Endothelial cell of umbilical vein (primary cell): ENCODE results near the gene GAS2L2. TPM values are rescaled to one million over a fixed set of nuclear protein-coding genes. Genes with fewer than 3 reads are reported as not detected.

Source experiments
- BruUV-seq: library from RNA; stranded (reverse); fragments of 400-500 nt; replicated peaks from 2 replicates; lab custom pipeline; 2021; lab: Mats Ljungman, UMichigan
- CTCF ChIA-PET: fragments of 300-600, 350-600 bp; sonication (Branson Sonifier 250); formaldehyde crosslinking; loops from one replicate; lab custom pipeline; 2021; ENCODE audit warnings: antibody characterized with exemption, inconsistent platforms; lab: Charles Lee
- POLR2A ChIA-PET: fragments of 300-600, 350-600 bp; sonication (Branson Sonifier 250); formaldehyde crosslinking; loops from one replicate; lab custom pipeline; 2021; ENCODE audit warnings: antibody characterized with exemption, inconsistent platforms; lab: Charles Lee
- DNase-seq: peaks from one replicate; pipeline ENCODE4 v3.0.0-alpha.2; 2011; ENCODE audit warnings: low read depth, low spot score
- FAIRE-seq: peaks from 2 replicates; lab custom pipeline; 2011; peaks lifted over from hg19 to GRCh38; lab: Jason Lieb, UNC
- H2AFZ ChIP-seq: 2 replicates; pipeline ENCODE4 v1.6.0; 2012; ENCODE audit warnings: low read depth, low read length, control low read depth, inconsistent platforms
- H3K27ac ChIP-seq: 2 replicates; pipeline ENCODE4 v1.5.1; 2011; ENCODE audit warnings: low read depth, mild to moderate bottlenecking, control low read depth, low read length, moderate library complexity; ENCODE audit not compliant: insufficient read depth
- H3K27me3 ChIP-seq, 2 experiments: 2 replicates each; pipeline versions ENCODE4 v1.6.0 to v1.6.1; 2011; ENCODE audit warnings: low read length in 2 of 2, mixed read lengths in 1 of 2; ENCODE audit not compliant: control insufficient read depth in 2 of 2, insufficient read depth in 2 of 2
- H3K36me3 ChIP-seq, 2 experiments: 2 replicates in 1 of 2; 3 replicates in 1 of 2; pipeline ENCODE4 v1.5.1; 2011; ENCODE audit warnings: low read length in 2 of 2, mild to moderate bottlenecking in 1 of 2, moderate library complexity in 1 of 2; ENCODE audit not compliant: control insufficient read depth in 2 of 2, insufficient read depth in 2 of 2; ENCODE audit errors: extremely low read depth in 1 of 2
- H3K4me1 ChIP-seq: 3 replicates; pipeline ENCODE4 v1.5.1; 2011; ENCODE audit warnings: mild to moderate bottlenecking, low read length; ENCODE audit not compliant: control insufficient read depth, insufficient read depth; ENCODE audit errors: extremely low read depth
- H3K4me2 ChIP-seq: 2 replicates; pipeline ENCODE4 v1.6.1; 2011; ENCODE audit warnings: low read length, control low read depth, mixed read lengths; ENCODE audit not compliant: insufficient read depth
- H3K4me3 ChIP-seq, 3 experiments: fragments of 200-600 bp in 1 of 3; sonication (generic), shearing (Covaris generic) in 1 of 3; replicated peaks in 1 of 3; 2 replicates each; pipeline ENCODE4 v1.5.1; 2011 to 2016; ENCODE audit warnings: control low read depth in 3 of 3, low read length in 3 of 3, mild to moderate bottlenecking in 2 of 3, inconsistent platforms in 1 of 3, low read depth in 1 of 3, moderate library complexity in 1 of 3; ENCODE audit not compliant: insufficient read depth in 1 of 3
- H3K79me2 ChIP-seq: 2 replicates; pipeline ENCODE4 v1.6.0; 2012; ENCODE audit warnings: low read length, inconsistent platforms; ENCODE audit not compliant: control insufficient read depth, insufficient read depth
- H3K9ac ChIP-seq: replicated peaks from 2 replicates; pipeline ENCODE3; 2011; ENCODE audit warnings: low read length, control low read depth; ENCODE audit not compliant: insufficient read depth; ENCODE audit errors: extremely low read depth
- H3K9me1 ChIP-seq: replicated peaks from 3 replicates; pipeline ENCODE4 v1.6.0; 2011; ENCODE audit warnings: mild to moderate bottlenecking, low read length; ENCODE audit not compliant: control insufficient read depth, insufficient read depth; ENCODE audit errors: extremely low read depth
- H3K9me3 ChIP-seq: replicated peaks from 2 replicates; pipeline ENCODE4 v1.5.1; 2012; ENCODE audit warnings: low read length, inconsistent platforms; ENCODE audit not compliant: control insufficient read depth, insufficient read depth
- H4K20me1 ChIP-seq: replicated peaks from 2 replicates; pipeline ENCODE3; 2011; ENCODE audit warnings: mild to moderate bottlenecking, low read length; ENCODE audit not compliant: control insufficient read depth, insufficient read depth; ENCODE audit errors: extremely low read depth
- CTCF ChIP-seq, 2 donors: IDR thresholded peaks; 1 replicate in 1 of 2; 2 replicates in 1 of 2; pipeline ENCODE4 v1.5.1; 2011; ENCODE audit warnings: low read length in 2 of 2, mild to moderate bottlenecking in 2 of 2, moderate library complexity in 2 of 2, control low read depth in 1 of 2, inconsistent platforms in 1 of 2, low read depth in 1 of 2; ENCODE audit not compliant: insufficient read depth in 1 of 2; ENCODE audit errors: extremely low read depth in 1 of 2
- EZH2 ChIP-seq: IDR thresholded peaks from 2 replicates; pipeline ENCODE4 v1.6.1; 2012; ENCODE audit warnings: borderline replicate concordance, low read depth, mild to moderate bottlenecking, moderate library complexity, low read length, inconsistent platforms; ENCODE audit not compliant: severe bottlenecking
- FOS ChIP-seq: IDR thresholded peaks from 2 replicates; pipeline ENCODE4 v1.6.1; 2011; ENCODE audit warnings: mild to moderate bottlenecking, low read length, moderate library complexity, borderline replicate concordance; ENCODE audit not compliant: insufficient read depth
- GATA2 ChIP-seq: IDR thresholded peaks from 2 replicates; pipeline ENCODE4 v1.7.0; 2011; ENCODE audit warnings: low read depth, mild to moderate bottlenecking, moderate library complexity, mixed read lengths, low read length; ENCODE audit not compliant: insufficient read length, insufficient read depth
- JUN ChIP-seq: IDR thresholded peaks from 2 replicates; pipeline ENCODE4 v1.6.1; 2011; ENCODE audit warnings: borderline replicate concordance, low read depth; ENCODE audit not compliant: insufficient read length, insufficient read depth
- MAX ChIP-seq: IDR thresholded peaks from 2 replicates; pipeline ENCODE4 v1.6.1; 2011; ENCODE audit not compliant: insufficient read depth, insufficient read length
- MYC ChIP-seq: IDR thresholded peaks from one replicate; pipeline ENCODE4 v1.6.1; 2011; ENCODE audit warnings: mild to moderate bottlenecking, low read depth, low read length
- POLR2A ChIP-seq: IDR thresholded peaks from 2 replicates; pipeline ENCODE4 v1.6.1; 2012; ENCODE audit warnings: low read depth, mild to moderate bottlenecking, control low read depth, low read length
- POLR2AphosphoS5 ChIP-seq: IDR thresholded peaks from 2 replicates; pipeline ENCODE4 v1.6.1; 2012; ENCODE audit warnings: low read depth, mild to moderate bottlenecking, control low read depth, low read length, moderate library complexity; ENCODE audit not compliant: insufficient read depth
- dilution Hi-C: fragments of 300-500 bp; cut with MboI; formaldehyde crosslinking; loops from one replicate; pipeline ENCODE4 v1.15.0; 2019; ENCODE audit warnings: low sequenced_read_pairs; ENCODE audit not compliant: extremely low pct_ligation_motif_present
- intact Hi-C: fragments of 100-400 bp; cut with micrococcal nuclease; formaldehyde crosslinking; loops from one replicate; pipeline ENCODE4 v1.10.0; 2022
- polyA plus RNA-seq, 4 experiments: library from polyadenylated mRNA; depleted of rRNA in 3 of 4; stranded (reverse) in 3 of 4; unstranded in 1 of 4; fragments of >200 nt; gene quantifications; 2 replicates each; pipeline versions ENCODE4 v1.2.1 to v1.2.3, GENCODE V29; 2011 to 2012; ENCODE audit warnings: missing spikeins in 1 of 4
- total RNA-seq: library from RNA; stranded (reverse); gene quantifications from 2 replicates; pipeline ENCODE4 v1.2.3, GENCODE V29; 2021

GAS2L2 gene
- total and polyA plus RNA-seq, 2 donors (not counting 3 experiments of a cell fraction or from before 2014, with no cell fraction given), result not detected

DNA sequence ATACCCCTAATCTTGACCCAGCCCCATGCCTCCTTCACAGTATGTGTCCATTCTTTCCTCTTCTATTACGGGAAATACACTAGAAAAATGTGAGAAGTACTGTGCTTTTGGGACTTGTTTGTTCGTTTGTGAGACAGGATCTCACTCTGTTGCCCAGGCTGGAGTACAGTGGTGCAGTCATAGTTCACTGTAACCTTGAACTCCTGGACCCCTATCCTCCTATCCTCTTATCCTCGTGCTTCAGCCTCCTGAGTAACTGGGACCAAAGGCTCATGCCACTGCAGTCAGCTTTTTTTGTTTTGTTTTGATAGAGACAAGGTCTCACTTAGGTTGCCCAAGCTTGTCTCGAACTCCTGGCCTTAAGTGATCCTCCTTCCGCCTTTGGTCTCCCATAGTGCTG, 51.5 kb downstream of the GAS2L2 start:
- Histone ChIP-seq H3K9me3 (no peaks in the 10 kb centered on the region), H3K9me1 (no peaks in the 10 kb centered on the region), H3K4me1 (no peaks in the 10 kb centered on the region), H3K27ac (no peak overlapping the region), H2AFZ (no peak overlapping the region), H3K9ac (no peak overlapping the region), H4K20me1 (no peaks in the 10 kb centered on the region), H3K4me3 (no peak overlapping the region), H3K4me2 (no peak overlapping the region), H3K36me3 (no peaks in the 10 kb centered on the region), H3K79me2 (no peaks in the 10 kb centered on the region), H3K27me3 (no peaks in the 10 kb centered on the region)
- TF ChIP-seq EZH2 (no peak), FOS (no peak), CTCF (IDR thresholded peaks at IDR 0.05; ENCODE audit: extremely low read depth in 1 of 2, insufficient read depth in 1 of 2, low read depth in 1 of 2, low read length in 2 of 2) (no peak), POLR2AphosphoS5 (no peak), MYC (no peak), JUN (no peak), GATA2 (no peak), POLR2A (no peak), MAX (no peak)
- no TSS peak for BruUV-seq
- CTCF ChIA-PET, result no interaction called here
- dilution Hi-C loops, result no loop called here
- POLR2A ChIA-PET, result no interaction called here
- DNase-seq, result no peak
- FAIRE-seq, result no peak
- intact Hi-C loops, result no loop called here
